K562 (cell line): ENCODE data around the gene SLC1A4. TPM values are rescaled to one million over a fixed set of nuclear protein-coding genes. Genes with fewer than 3 reads are reported as not detected.
A peak's percentile ranks its signal among the peaks of the same experiment; 100 is the strongest.

Experiments used
- BRF1 ChIP-seq: IDR thresholded peaks from 3 replicates; pipeline ENCODE4 v1.6.1; 2011; ENCODE audit warnings: borderline replicate concordance, mild to moderate bottlenecking; ENCODE audit not compliant: insufficient read length; ENCODE audit errors: extremely low read depth
- CHAMP1 ChIP-seq: fragments of 450-650 bp; IDR thresholded peaks from 2 replicates; pipeline ENCODE4 v1.6.1; 2016; ENCODE audit warnings: mild to moderate bottlenecking
- COPS2 ChIP-seq: fragments of 450-650 bp; conservative IDR thresholded peaks from 2 replicates; pipeline ENCODE4 v1.6.1; 2016; ENCODE audit warnings: mild to moderate bottlenecking, moderate library complexity
- KAT2B ChIP-seq: IDR thresholded peaks from one replicate; pipeline ENCODE4 v1.6.1; 2012; ENCODE audit warnings: low read depth, mild to moderate bottlenecking, control low read depth, inconsistent platforms, low read length, moderate library complexity
- KDM1A ChIP-seq, 2 experiments: fragments of 450-650 bp; IDR thresholded peaks; 2 replicates each; pipeline ENCODE4 v1.6.1; 2016; ENCODE audit warnings: mild to moderate bottlenecking in 2 of 2
- SMARCC2 ChIP-seq: fragments of 450-650 bp; IDR thresholded peaks from 2 replicates; pipeline ENCODE4 v1.6.1; 2017; ENCODE audit warnings: antibody characterized with exemption, moderate library complexity, mild to moderate bottlenecking, low read depth
- SREBF1 ChIP-seq: fragments of 150-350 bp; IDR thresholded peaks from 2 replicates; pipeline ENCODE4 v1.6.1; 2014; ENCODE audit warnings: antibody characterized with exemption, low read depth, low read length, borderline replicate concordance
- TFE3 ChIP-seq: fragments of 450-650 bp; formaldehyde crosslinking; IDR thresholded peaks from 2 replicates; pipeline ENCODE4 v1.4.0; 2020; ENCODE audit warnings: mild to moderate bottlenecking, mixed read lengths
- polyA plus RNA-seq, 8 experiments: library from polyadenylated mRNA; depleted of rRNA in 4 of 8; stranded (reverse) in 5 of 8; unstranded in 3 of 8; fragments of >200 nt; fragmentation: Nextera tagmentation in 2 of 8; fragmentation: Illumina TruSeq in 1 of 8; extraction: Ambion mirVana in 2 of 8; extraction: Trizol in 1 of 8; gene quantifications; 2 replicates each; pipeline versions ENCODE4 v1.2.1 to v1.2.3, GENCODE V29; 2011 to 2014; ENCODE audit warnings: inconsistent platforms in 1 of 8, missing spikeins in 1 of 8
- total RNA-seq, 7 experiments: library from RNA; depleted of rRNA in 6 of 7; stranded (reverse); fragments of >200 nt in 6 of 7; fragmentation: Illumina TruSeq in 2 of 7; extraction: Trizol in 2 of 7; gene quantifications; 2 replicates each; pipeline versions ENCODE4 v1.2.1 to v1.2.3, GENCODE V29; 2011 to 2021; ENCODE audit warnings: low replicate concordance in 1 of 7
- TF ChIP-seq, protein P1 (sequence below): fragments of 250-450 bp; sonication (Bioruptor Pico); IDR thresholded peaks from 2 replicates; pipeline ENCODE4 v1.9.0; 2021; ENCODE audit warnings: mild to moderate bottlenecking, inconsistent platforms
- TF ChIP-seq, protein P2 (sequence below): fragments of 450-650 bp; IDR thresholded peaks from 2 replicates; pipeline ENCODE4 v1.6.1; 2016; ENCODE audit warnings: antibody characterized with exemption
- TF ChIP-seq, protein P3 (sequence below): sonication (generic); formaldehyde crosslinking; IDR thresholded peaks from 2 replicates; pipeline ENCODE4 v1.4.0; 2020; ENCODE audit warnings: mild to moderate bottlenecking, missing genetic modification reagents

Gene SLC1A4
- total and polyA plus RNA-seq, 9 of the 15 experiments (the other 6 are each of a cell fraction or from before 2014, with no cell fraction given): 4.4 to 24.0 (median 10.9) TPM

- TF ChIP-seq, protein P1, sequence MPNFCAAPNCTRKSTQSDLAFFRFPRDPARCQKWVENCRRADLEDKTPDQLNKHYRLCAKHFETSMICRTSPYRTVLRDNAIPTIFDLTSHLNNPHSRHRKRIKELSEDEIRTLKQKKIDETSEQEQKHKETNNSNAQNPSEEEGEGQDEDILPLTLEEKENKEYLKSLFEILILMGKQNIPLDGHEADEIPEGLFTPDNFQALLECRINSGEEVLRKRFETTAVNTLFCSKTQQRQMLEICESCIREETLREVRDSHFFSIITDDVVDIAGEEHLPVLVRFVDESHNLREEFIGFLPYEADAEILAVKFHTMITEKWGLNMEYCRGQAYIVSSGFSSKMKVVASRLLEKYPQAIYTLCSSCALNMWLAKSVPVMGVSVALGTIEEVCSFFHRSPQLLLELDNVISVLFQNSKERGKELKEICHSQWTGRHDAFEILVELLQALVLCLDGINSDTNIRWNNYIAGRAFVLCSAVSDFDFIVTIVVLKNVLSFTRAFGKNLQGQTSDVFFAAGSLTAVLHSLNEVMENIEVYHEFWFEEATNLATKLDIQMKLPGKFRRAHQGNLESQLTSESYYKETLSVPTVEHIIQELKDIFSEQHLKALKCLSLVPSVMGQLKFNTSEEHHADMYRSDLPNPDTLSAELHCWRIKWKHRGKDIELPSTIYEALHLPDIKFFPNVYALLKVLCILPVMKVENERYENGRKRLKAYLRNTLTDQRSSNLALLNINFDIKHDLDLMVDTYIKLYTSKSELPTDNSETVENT (CRISPR knock-in tag): no peak
- TF ChIP-seq, protein P2, sequence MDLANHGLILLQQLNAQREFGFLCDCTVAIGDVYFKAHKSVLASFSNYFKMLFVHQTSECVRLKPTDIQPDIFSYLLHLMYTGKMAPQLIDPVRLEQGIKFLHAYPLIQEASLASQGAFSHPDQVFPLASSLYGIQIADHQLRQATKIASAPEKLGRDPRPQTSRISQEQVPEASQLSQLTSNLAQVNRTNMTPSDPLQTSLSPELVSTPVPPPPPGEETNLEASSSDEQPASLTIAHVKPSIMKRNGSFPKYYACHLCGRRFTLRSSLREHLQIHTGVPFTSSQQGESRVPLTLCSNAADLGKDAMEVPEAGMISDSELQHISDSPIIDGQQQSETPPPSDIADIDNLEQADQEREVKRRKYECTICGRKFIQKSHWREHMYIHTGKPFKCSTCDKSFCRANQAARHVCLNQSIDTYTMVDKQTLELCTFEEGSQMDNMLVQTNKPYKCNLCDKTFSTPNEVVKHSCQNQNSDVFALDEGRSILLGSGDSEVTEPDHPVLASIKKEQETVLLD: 0 out of 2 replicates have a peak, but pooled peaks have one; percentile 12
- TF ChIP-seq SREBF1: no peak
- no peak for TF ChIP-seq TFE3 (CRISPR knock-in tag)
- no peak for TF ChIP-seq SMARCC2
- TF ChIP-seq CHAMP1: no peak
- TF ChIP-seq, protein P3, sequence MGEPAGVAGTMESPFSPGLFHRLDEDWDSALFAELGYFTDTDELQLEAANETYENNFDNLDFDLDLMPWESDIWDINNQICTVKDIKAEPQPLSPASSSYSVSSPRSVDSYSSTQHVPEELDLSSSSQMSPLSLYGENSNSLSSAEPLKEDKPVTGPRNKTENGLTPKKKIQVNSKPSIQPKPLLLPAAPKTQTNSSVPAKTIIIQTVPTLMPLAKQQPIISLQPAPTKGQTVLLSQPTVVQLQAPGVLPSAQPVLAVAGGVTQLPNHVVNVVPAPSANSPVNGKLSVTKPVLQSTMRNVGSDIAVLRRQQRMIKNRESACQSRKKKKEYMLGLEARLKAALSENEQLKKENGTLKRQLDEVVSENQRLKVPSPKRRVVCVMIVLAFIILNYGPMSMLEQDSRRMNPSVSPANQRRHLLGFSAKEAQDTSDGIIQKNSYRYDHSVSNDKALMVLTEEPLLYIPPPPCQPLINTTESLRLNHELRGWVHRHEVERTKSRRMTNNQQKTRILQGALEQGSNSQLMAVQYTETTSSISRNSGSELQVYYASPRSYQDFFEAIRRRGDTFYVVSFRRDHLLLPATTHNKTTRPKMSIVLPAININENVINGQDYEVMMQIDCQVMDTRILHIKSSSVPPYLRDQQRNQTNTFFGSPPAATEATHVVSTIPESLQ (CRISPR knock-in tag): no peak
- no peak; a peak in 1 of 4 replicates for TF ChIP-seq KDM1A (IDR thresholded peaks at IDR 0.05)
- TF ChIP-seq BRF1: no peak
- TF ChIP-seq KAT2B: no peak
- no peak for TF ChIP-seq COPS2
Measured at GRCh38 chr2:64988420-64989125, 626 bp upstream of the SLC1A4 start (continued).
